ENCODE results near the gene GRK4. TPM values are rescaled to one million over a fixed set of nuclear protein-coding genes. Genes with fewer than 3 reads are reported as not detected.

GRK4 gene
- total and polyA plus RNA-seq, 2 of the 4 experiments (the other 2 are of a cell fraction) = 1.6 to 2.2 TPM

DNA sequence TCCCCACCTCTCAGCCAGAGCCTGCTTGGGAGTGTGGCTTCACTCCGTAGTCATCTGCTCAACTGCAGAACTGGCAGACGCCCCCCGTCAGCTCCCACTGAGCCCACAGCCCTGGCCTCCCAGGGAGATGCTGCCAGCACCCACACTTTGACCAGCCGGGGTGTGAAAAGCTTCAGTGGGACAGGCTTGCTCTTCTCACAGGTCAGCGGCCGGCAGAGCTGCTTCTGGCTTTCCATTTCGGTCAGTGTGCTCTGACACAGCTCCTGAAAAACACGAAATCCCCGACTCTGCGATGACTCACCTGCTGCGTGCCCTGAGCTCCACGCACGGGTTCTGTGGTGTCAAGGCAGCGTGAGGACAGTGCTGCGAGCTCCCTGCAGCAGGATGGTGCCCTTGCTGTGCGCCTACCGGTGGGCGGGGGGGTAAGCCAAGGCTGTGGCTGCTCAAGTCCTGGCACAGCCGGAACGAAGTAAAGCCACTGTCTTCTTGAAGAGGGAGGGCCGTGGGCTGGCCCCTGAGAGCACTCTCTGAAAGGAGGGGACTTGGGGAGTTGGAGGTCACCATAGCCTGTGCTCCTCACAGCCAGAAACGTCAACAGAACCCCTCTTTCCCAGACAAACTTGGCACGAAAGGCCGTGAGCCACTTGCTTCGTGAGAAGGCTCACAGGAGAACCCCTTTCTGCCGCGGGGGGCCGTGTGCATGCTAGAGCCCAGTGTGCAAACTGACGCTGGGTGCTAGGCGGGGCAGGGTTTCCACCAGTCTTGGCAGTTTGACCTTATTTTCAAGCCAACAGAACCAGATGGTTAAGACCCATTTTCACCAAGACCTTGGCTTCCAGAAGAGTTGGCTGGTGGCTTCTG, 23.8 kb upstream of the GRK4 start:
- no peak overlapping the region for H2AK5ac ChIP-seq (ENCODE audit: low read depth, low read length)
- no peaks in the 10 kb centered on the region for H3K9me3 ChIP-seq (ENCODE audit: control insufficient read depth, insufficient read depth, low read length)
- peaks cover 51% of the 10 kb centered on the region for H4K20me1 ChIP-seq (ENCODE audit: insufficient read depth, low read length)
- ChIA-PET POLR2A (ENCODE audit: unreplicated experiment) (no interaction called here), CTCF (interaction anchor here (0.5 kb wide), 1 partner anchor 108 kb away, joined by 3 read pairs; no protein-coding TSS in a partner anchor)
- H3K9me1 ChIP-seq (ENCODE audit: insufficient read depth, low read length) = peaks cover 9% of the 10 kb centered on the region; the same call in 1 of the 2 replicates
- BruUV-seq (replicated peaks) = no TSS peak
- dilution Hi-C loops (cut with HindIII; ENCODE audit: low sequenced_read_pairs, unreplicated experiment) (no loop called here), intact Hi-C loops (cut with micrococcal nuclease) (no loop called here), in situ Hi-C loops (cut with MboI; ENCODE audit: low sequenced_read_pairs) (no loop called here)
- H3K56ac ChIP-seq (ENCODE audit: extremely low read depth, insufficient read depth, low read length) = no peak overlapping the region
- DNase-seq (no peak), ATAC-seq (ENCODE audit: low read depth) (no peak)
- TF ChIP-seq NFE2L2 (IDR thresholded peaks at IDR 0.05; ENCODE audit: low read depth, low read length) = no peak
- no peak for TF ChIP-seq CHD1 (IDR thresholded peaks at IDR 0.05; ENCODE audit: low read depth, low read length)
- TF ChIP-seq FOS (IDR thresholded peaks at IDR 0.05; ENCODE audit: low read depth, low read length) = no peak
- H3K9ac ChIP-seq (ENCODE audit: low read depth, low read length) = no peak overlapping the region
- no peak overlapping the region for H2BK5ac ChIP-seq (ENCODE audit: low read depth, low read length, poor library complexity, severe bottlenecking)
- H2AFZ ChIP-seq (replicated peaks; ENCODE audit: low read length, poor library complexity) = no peak overlapping the region
- no peak overlapping the region for H4K8ac ChIP-seq (ENCODE audit: low read depth in 2 of 2, low read length in 2 of 2)
- H2BK15ac ChIP-seq (ENCODE audit: low read depth, low read length) = no peak overlapping the region
- H2AK9ac ChIP-seq (replicated peaks; ENCODE audit: low read depth, low read length, poor library complexity) = no peak overlapping the region
- H2BK120ac ChIP-seq (ENCODE audit: low read depth, low read length) = no peak overlapping the region
- H3K27ac ChIP-seq (ENCODE audit: insufficient read depth, low read length) = no peak overlapping the region
- H3K23ac ChIP-seq (ENCODE audit: low read depth, low read length) = no peak overlapping the region
- no peak overlapping the region for H2BK20ac ChIP-seq (ENCODE audit: low read depth, low read length)
- H3K27me3 ChIP-seq (ENCODE audit: control insufficient read depth, insufficient read depth, low read length) = no peaks in the 10 kb centered on the region
- H3K18ac ChIP-seq (ENCODE audit: low read depth, low read length) = no peak overlapping the region
- no peak overlapping the region for H3K4ac ChIP-seq (ENCODE audit: low read depth, low read length)
- H3K4me3 ChIP-seq (ENCODE audit: insufficient read depth, low read depth, low read length) = no peak overlapping the region
- peaks cover 66% of the 10 kb centered on the region for H3K36me3 ChIP-seq (ENCODE audit: control insufficient read depth, insufficient read depth, low read length)
- no peak overlapping the region for H4K91ac ChIP-seq (ENCODE audit: insufficient read depth, low read depth, low read length)
- peaks cover 8% of the 10 kb centered on the region for H3K4me1 ChIP-seq (ENCODE audit: control insufficient read depth, insufficient read depth, low read length)
- peaks cover 26 to 62% of the 10 kb centered on the region in 2 experiments for H3K79me1 ChIP-seq (ENCODE audit: low read depth in 1 of 2, low read length in 2 of 2)
- H3K4me2 ChIP-seq (ENCODE audit: low read depth, low read length) = no peak overlapping the region
- H3K14ac ChIP-seq (replicated peaks; ENCODE audit: low read depth, low read length) = no peak overlapping the region
- no peak overlapping the region for H4K5ac ChIP-seq (ENCODE audit: low read depth, low read length)
- 92% methylated on average over 15 of the region's 30 CpGs; no CpG with 5 or more reads in 1 of the 2 experiments for WGBS, 2 experiments (ENCODE audit: extremely low coverage in 2 of 2, insufficient read length in 1 of 2)
